GM18526 (cell line): Measurements from ENCODE around the gene ALS2CL.

ENCODE experiments used
- POLR2A ChIP-seq: IDR thresholded peaks from 3 replicates; pipeline ENCODE4 v1.6.1; 2011; ENCODE audit not compliant: insufficient read length; ENCODE audit errors: extremely low read depth

The ALS2CL gene

DNA sequence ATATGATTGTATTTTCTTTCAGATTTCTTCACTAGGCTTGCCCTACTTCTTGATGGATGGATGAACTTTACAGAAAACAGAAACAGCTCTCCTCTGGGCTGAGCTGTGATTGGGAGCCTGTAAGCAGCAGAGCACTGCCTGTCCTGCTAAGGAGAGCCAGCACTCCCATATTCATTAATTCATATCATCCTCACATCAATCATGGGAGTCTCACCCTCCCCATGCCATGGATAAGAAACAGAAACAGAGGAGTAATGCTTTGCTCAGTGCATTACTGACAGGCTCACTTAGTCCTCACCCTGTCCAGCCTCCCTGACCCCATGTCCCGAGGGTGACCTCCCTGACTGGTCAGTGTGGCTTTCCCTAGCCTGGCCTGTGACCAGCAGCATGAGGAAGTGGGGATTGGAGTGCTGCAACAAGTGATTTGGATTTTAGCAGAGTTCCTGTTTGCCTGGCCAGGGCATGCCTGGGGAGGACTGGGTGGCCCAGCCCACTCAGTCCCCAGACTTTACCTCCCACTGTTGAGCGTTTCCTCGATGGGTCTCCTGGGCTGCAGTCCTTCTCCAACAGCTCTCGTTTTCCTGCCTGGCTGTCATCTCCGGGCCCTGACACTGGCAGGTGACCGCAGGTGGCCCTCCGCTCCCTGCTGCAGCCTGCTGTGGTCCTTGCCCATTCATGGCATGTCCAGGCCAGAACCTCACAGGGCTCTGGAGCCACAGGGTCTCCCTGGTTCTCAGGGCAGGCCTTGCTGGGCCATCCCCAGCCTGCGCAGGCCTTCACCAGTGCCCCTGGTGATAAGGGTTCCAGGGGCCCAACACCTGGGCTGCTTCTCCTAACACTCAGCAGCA lies 6.4 kb upstream of the ALS2CL start:
- no peak for TF ChIP-seq POLR2A

DNA sequence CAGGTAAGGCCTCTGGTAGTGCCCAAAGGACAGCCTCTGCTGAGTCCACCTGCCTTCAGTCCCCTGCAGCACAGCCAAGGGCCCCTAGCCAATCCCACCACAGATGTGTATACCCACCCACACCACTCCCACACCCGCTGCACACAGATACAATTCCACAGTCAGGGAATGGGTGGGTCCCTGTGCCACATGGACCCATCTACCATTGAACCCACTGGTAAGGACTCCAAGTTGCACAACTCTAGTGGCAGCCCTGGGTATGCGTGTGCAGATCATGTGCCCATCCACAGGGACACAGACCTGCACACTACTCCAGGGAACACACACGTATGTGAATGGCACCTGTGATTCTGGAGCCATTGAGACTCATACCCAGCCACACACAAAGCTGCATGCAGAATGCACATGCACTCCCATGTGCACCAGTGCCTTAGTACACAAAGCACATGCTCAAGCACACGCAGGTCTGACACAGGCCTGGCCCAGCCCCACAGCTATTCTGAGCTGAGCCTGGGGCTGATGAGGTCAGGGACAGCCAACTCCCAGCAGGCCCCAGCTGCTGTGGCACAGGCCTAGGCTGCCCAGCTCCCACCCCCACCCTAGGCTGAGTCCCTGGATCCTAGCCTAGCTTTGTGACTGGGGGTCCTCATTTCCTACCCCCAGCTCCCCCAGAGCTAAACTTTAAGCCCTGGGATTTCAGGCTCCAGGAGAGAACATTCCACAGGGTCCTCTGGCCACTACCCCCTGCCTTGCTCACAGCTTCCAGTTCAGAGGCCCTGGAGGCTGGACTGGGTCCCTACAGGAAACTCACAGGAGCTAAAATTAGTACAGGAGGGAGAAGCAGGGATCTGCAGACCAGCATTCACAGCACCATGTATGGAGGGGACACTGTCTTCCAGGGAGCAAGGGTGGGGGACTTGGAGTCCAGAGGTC lies 2.7 kb upstream of the ALS2CL start:
- TF ChIP-seq POLR2A, result no peak

DNA sequence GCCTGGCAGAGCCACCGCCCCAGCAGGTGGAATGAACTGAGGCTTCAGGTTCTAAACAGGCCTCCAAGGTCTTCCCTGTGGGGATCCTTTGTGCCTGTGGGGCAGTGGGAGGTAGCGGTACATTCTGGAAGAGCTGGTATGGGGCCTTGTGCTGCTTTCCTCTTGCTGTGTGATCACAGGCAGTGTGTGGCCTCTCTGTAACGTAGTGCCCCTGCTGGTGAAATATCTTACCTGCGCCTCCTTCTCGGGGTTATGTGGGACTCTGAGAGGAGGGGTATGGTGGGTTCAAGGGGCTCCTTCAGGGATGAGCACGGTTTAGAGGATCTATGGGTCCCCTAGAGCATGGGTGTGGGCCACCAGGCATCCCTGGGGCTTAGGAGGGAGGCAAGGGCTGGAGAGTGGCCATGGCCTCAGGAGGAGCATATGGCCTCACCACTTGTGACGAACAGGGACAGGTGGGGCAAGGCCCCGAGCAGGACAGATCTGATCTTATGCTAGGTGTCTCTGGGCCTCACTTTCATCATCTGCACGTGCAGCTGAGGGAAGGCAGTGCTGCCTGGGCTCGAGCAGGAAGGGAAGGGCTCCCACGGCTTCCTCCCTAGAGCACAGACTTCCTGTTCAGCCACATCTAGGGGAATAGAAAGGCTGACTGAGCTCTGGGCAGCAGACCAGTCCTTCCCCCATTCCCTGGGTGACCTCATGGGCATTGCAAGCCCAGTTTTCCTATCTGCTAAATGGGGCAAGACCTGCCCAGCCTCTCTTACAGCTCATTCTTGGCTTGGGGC lies 1.9 kb upstream of the ALS2CL start:
- no peak for TF ChIP-seq POLR2A

DNA sequence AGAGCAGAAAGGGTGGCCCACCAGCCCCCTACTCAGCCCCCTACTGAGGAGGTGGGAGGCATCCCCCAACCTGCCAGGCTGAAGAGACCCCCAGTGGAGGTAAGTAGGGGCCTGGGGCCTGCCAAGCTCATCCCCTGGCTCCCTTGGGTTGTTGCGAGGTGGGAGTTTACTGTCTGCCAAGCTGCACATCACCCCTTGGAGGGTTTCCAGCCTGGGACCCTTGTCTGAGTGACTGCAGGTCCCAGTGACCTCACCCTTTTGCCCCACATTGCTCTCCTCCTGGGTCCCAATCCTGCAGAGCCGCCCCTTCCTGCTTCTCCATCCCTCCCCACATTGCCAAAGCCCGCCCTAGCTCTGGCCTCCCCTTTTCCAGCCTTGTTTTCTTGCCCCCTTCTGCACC lies 1.0 kb upstream of the ALS2CL start:
- no peak for TF ChIP-seq POLR2A

DNA sequence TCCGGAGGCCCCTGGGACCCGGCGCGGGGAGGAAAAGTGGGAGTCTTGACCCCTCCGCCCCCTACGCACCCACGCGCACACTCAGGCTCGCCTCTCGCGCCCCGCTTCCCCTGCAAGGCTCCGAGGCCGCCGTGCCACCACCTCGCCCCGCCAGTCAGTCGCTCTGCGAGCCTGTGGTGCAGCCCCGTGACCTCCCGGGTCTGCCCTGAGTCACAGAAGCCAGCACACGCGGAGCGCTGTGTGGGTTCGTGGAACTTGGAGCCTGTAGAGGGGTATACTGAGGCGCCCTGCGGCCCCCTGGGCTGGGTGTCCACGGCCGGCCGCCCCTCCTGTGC lies 380 bp upstream of the ALS2CL start:
- TF ChIP-seq POLR2A, result no peak

DNA sequence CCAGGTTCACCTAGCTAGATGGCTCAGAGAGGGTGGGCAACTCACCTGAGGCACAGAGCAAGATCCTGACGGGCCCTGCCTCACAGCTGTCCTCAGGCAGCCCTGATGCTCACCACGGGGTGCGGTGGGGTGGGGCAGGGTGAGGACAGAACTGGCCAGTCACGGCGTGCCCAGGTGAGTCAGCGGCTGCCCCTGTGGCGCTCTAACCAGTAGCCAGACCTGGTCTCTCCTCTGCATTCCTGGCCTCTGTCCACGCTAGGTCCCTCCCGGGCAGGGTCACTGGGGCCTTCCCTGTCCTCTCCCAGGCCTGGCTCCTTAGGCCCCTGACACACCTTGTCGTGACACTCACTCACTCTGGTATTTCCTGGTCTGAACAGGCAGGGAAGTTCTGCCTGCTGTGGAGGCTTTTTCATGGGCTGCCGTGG lies 901 bp downstream of the ALS2CL start:
- no peak for TF ChIP-seq POLR2A

DNA sequence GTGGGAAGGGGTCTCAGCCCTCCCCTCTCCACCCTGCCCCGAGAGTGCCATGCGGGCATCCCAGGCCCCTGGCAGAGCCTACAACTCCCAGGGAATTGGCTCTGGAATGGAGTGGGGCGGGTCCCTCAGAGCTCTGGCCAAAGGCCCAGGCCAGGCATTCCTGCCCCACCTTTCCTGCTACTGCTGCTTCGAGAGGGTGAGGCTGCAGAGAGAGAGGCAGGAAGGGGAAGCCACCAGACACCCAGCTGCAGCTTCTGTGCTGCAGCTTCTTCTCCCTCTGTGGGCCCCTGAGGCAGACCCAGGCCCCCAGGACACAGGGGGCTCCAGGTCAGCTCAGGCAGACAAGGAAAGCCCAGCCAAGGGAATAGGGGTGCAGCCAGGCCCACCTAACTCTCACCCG lies 2.7 kb downstream of the ALS2CL start:
- no peak for TF ChIP-seq POLR2A

DNA sequence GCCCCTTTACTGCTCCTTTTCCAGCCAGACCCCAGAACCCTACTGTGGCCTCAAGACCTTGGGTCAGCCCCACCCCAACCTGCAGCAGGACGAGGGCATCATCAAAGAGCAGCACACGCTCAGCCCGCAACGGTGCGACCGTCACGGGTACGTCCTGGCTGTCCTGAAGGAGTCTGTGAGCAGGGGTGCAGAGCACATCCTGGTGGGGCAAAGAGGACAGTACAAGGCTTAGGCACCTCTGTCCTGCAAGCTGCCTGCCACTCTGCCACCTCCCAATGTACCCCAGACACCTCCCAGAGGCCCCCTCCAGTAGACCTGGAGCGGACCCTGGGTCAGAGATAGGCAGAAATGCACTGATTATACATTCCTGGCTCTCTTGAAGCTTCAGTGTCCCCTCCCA lies 8.0 kb downstream of the ALS2CL start:
- TF ChIP-seq POLR2A, result no peak

DNA sequence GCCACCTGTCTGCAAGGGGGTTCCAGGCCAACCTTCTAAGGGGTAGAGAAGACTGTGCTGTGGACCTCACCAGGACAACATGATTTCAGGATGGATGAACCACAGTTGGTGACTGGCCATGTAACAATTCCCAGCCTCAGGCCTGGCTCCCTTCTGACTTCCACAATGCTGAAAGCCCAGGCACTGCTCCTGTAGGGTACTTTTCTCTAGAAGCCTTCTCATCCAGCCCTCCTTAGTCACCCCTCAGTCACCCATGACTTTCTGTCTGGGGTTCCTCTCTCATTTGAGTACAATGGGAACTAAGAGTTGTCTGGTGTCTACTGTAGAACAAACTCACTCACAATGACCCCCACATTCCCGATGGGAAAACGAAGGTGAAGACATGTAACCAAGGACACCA lies 8.6 kb downstream of the ALS2CL start:
- TF ChIP-seq POLR2A, result no peak

DNA sequence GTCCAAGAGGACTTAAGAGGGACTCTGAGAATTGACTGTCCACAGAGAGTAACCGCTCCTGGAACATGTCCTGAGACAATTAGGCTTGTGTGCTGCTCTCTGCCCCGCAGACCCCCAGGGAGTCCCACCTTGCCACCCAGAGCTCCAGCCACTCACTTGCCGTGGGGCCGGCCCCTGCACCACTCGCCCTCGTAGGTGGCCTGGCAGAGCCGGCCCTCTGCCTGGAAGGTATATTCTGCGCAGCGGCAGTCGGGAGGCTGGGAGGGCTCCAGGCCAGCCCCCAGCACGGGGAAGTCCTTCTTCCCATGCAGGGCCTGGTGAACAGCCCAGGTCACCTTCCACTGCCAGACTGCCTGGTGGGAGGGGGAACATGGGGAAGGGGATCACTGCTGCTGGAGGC lies 10.5 kb downstream of the ALS2CL start:
- no peak for TF ChIP-seq POLR2A

DNA sequence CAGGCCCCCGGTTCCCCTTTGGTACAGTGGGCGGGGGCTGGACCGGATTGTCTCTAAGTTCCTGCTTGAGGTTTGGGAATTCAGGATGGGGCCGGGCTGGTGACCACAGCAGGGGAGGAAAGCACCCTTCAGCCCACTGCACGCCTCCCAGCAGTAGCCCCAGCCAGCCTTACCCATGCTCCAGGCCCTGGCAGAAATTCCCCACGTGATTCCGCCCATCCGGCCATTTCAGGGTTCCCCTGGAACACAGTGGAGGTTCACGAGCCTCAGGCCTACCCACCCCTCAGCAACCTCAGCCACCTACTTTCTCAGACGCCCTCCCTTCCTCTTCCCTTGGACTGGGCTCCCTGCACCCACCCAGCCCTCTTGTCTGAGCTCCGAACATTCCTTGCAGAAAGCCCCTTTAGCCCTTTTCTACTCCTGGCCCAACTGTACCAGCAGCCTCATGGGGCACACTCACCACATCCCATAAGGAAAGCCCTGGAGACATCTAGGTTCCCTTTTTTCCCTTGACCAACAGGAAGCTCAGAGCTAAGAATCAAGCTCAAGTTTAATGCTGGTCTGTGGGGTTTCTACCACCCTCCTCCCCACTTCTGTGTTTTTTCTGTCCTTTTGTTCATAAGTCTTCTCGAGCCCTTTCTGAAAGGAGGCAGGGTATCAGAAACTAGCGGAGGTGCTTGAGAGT lies 11.5 kb downstream of the ALS2CL start:
- TF ChIP-seq POLR2A, result no peak

DNA sequence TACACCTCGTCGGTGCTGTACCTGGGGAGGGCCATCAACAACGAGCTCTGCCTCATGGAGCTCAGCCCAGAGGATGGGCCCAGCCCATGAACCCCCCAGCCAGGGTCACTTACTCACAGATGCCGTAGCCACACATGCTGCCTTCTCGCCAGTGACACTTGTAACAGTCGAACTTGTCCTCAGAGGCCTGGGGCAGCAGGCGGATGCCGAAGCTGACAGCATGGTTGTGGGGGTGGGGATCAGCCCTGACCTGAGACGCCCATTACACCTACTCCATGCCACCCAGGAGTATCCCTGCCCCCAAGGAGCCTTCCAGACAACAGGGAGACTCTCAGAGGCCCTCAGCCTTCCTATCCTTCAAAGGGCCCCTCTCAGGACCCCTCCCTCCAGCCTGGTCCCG lies 12.1 kb downstream of the ALS2CL start:
- no peak for TF ChIP-seq POLR2A

DNA sequence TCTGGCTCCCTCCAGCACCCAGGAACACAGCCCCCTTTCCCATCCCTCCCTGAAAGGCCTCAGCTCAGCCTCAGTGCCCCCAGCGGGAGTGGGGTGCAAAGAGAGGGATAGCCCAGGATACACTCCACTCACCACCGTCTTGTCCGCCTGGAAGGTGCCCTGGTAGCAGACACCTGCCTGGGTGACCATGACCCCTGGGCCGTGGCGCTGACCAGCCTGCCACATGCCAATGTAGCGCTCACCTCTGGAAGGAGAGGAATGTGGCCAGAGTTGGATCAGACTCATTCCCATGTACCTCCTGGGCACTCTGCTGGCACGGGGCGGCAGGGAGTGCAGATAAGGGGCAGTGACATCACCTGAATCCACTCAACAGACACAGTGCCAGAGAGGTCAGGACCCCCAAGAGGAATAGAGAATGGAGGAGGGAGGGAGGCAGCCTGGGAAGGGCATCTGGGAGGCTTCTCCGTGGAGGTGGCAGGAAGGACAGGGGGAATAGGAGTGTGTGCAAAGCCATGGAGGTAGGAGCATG lies 13.1 kb downstream of the ALS2CL start:
- no peak for TF ChIP-seq POLR2A

DNA sequence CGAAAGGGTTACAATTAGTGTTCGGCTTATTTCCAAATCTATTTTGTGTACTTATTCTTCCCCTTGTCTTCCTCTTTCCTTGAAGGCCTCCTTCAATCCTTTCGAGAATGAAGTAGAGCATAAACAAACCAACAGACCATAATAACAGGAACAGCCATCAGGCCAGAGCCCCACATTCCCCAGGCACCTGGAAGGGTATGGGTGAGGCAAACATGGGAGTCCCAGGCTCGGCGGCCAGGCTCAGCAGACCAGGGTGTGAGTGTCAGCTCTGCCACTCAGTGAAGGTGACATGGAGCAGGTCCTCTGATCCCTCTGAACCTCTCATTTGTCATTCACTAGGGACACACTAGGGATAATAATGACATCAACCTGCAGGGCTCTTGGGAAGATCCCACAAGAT lies 13.8 kb downstream of the ALS2CL start:
- no peak for TF ChIP-seq POLR2A

DNA sequence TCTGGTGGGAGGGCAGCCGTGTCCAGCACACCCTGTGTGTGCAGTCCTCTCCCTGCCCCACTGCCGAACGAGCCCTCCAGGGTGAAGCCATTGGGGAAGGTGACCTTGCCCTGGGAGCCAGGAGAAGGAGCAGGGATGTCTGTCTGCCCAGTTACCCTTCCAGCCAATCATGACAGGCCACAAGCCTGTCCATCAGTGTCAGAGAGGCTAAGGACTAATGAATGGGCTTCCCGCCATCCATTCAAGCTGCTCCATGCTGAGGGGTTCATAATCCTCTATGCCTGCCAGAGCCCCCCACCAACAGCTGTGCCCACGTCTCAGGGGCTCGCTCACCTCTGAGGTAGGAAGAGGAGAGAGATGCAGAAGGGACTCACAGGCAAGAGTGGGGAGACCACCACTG lies 15.2 kb downstream of the ALS2CL start:
- no peak for TF ChIP-seq POLR2A
